Activated T-cell treated with anti-CD3 and anti-CD28 coated beads, Interleukin-2, amount 50 U/mL, for 4 hours (primary cell): ENCODE measurements around the gene BOLL. TPM values are rescaled to one million over a fixed set of nuclear protein-coding genes. Genes with fewer than 3 reads are reported as not detected.
"Not testable (repeated sequence)": the region's sequence is repeated elsewhere in the genome, so short reads cannot be mapped to it uniquely, and the experiment has no call there.

Source experiments
- ATAC-seq, 2 donors: fragments of 200-7000 bp; cut with Tn5 transposase; one replicate each; pipeline ENCODE4 v1.10.0; 2021
- DNase-seq: peaks from one replicate; pipeline ENCODE4 v3.0.0-alpha.2; 2020
- H3K27me3 Mint-ChIP-seq: one replicate; pipeline ENCODE4 v1.8.0; 2021; ENCODE audit warnings: low read depth, mixed read lengths
- H3K36me3 Mint-ChIP-seq: one replicate; pipeline ENCODE4 v1.8.0; 2022; ENCODE audit warnings: mixed read lengths; ENCODE audit not compliant: insufficient read depth
- H3K4me1 Mint-ChIP-seq: one replicate; pipeline ENCODE4 v1.8.0; 2021; ENCODE audit warnings: low read depth, mixed read lengths
- H3K4me3 Mint-ChIP-seq: one replicate; pipeline ENCODE4 v1.8.0; 2021; ENCODE audit warnings: mild to moderate bottlenecking, moderate library complexity, mixed read lengths
- H3K9me3 Mint-ChIP-seq: one replicate; pipeline ENCODE4 v1.8.0; 2021; ENCODE audit warnings: mixed read lengths
- total RNA-seq, 3 donors: library from RNA; stranded (reverse); gene quantifications; one replicate each; pipeline ENCODE4 v1.2.1, GENCODE V29; 2021

Gene BOLL, protein sequence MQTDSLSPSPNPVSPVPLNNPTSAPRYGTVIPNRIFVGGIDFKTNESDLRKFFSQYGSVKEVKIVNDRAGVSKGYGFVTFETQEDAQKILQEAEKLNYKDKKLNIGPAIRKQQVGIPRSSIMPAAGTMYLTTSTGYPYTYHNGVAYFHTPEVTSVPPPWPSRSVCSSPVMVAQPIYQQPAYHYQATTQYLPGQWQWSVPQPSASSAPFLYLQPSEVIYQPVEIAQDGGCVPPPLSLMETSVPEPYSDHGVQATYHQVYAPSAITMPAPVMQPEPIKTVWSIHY
- not detected for total RNA-seq

DNA sequence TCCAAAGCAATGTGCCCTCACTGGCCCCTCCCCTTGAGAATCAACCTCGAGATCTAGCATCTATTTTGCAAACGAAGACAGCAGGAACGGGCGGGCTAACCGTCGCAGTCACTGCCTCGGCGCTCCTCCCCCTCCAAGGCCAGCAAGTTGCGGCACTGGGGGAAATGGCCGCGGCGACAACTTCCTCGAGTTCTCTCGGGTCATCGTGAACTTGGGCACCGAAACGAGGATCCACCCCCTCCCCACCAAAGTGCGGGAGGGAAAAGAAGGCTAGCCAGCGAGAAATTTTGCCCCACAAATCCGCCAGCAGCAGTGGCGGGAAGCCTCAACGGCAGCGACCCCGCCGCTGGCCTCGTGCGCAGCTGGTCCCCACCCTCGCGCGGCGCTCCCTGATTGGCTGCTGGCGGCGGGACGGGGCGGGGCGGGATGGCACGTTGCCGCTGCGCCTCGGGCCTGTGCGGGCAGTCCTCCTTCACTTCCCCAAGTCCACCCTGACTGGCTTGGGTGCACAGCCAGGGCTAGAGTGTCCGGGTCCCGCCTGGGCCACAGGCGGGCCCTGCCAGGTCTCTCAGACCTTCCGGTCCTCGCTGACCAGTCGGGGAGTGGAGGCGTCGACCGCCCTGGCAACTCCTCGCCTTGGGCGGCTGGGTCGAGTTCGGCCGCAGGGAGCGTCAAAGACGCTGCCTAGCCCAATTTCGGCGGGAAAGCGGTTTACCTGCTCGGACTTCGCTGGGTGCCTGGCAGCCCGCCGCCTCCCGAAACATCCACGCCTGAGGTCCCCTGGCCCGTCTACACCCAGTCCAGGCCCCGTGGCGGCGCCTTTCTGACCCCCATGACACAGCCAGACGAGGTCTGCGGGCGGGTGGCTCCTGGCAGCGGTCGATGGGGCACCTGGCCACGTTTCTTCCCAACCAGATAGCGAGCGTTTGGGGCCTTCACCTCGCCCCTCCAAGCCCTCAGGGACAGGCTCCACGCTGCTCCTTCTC lies at the start of gene BOLL:
BOLL (minus strand) TSS at position 364 of the 986 bp plus-strand sequence. CDS start 3,469 bp downstream, outside the sequence.
- H3K4me1 Mint-ChIP-seq, result peaks cover 2% of the 10 kb centered on the region
- H3K36me3 Mint-ChIP-seq, result no peaks in the 10 kb centered on the region
- no peaks in the 10 kb centered on the region for H3K9me3 Mint-ChIP-seq
- peak; percentile 6 to 7 for ATAC-seq
- peaks cover 17% of the 10 kb centered on the region for H3K27me3 Mint-ChIP-seq
- no peak for DNase-seq
- peak within 1 kb of the TSS; percentile 76 for H3K4me3 Mint-ChIP-seq

DNA sequence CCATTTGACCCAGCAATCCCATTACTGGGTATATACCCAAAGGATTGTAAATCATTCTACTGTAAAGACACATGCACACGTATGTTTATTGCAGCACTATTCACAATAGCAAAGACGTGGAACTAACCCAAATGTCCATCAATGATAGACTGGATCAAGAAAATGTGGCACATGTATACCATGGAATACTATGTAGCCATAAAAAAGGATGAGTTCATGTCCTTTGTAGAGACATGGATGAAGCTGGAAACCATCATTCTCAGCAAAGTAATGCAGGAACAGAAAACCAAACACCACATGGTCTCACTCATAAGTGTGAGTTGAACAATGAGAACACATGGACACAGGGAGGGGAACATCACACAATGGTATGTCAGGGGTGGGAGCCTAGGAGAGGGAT lies 49.7 kb upstream of the BOLL start:
- DNase-seq, H3K36me3 Mint-ChIP-seq, H3K27me3 Mint-ChIP-seq, ATAC-seq, H3K4me3 Mint-ChIP-seq: not testable (repeated sequence)
- H3K9me3 Mint-ChIP-seq, result peaks cover 21% of the 10 kb centered on the region
- peaks cover 29% of the 10 kb centered on the region for H3K4me1 Mint-ChIP-seq

GRCh38 chr2:197828464-197829135 lies 43.5 kb upstream of the BOLL start:
- H3K4me1 Mint-ChIP-seq, result peaks cover 3% of the 10 kb centered on the region
- DNase-seq, result no peak
- peaks cover 15% of the 10 kb centered on the region for H3K9me3 Mint-ChIP-seq
- no peaks in the 10 kb centered on the region for H3K27me3 Mint-ChIP-seq
- no peaks in the 10 kb centered on the region for H3K36me3 Mint-ChIP-seq
- no peak overlapping the region for H3K4me3 Mint-ChIP-seq
- ATAC-seq, result no peak

DNA sequence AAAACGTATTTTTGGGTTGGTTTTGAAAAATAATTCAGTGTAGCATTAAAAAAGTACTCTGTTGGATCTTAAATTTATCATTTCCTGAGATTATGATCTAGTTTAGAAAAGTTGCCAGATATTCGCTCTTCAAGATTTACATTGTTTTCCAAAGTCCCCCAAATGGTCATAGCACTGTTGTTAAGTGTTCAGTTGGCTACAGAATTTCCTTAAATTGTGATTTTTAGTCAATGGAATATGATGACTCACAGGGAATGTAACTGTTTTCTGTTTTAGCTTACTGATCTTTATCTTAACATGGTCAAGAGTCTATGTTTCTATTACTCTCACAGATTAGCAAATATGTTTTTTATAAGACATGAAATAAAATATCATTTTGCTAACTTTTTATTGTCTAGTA lies 42.5 kb upstream of the BOLL start:
- ATAC-seq (no peak), DNase-seq (no peak)
- Mint-ChIP-seq H3K36me3 (peaks cover 2% of the 10 kb centered on the region), H3K27me3 (no peaks in the 10 kb centered on the region), H3K9me3 (peaks cover 15% of the 10 kb centered on the region), H3K4me1 (peaks cover 3% of the 10 kb centered on the region), H3K4me3 (no peak overlapping the region)

DNA sequence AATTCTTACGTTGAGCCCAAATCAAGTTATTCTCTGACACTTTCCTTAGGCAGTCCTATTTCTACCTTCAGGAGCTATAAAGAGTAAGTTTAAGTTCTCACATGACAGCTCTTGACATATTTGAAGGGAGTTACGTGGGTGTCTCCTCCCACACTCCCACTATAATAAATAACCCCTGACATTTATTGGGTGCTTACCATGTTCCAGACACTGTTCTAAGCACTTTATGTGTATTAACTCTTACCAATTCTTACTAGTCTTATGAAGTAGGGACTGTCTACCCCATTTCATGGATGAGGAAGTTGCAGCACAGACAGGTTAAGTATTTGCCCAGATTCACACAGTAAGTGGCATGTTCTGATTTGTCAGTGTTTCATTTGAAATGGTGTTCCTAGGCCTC lies 37.2 kb upstream of the BOLL start:
- no peaks in the 10 kb centered on the region for H3K27me3 Mint-ChIP-seq
- peaks cover 4% of the 10 kb centered on the region for H3K36me3 Mint-ChIP-seq
- ATAC-seq (no peak), DNase-seq (no peak)
- no peak overlapping the region for H3K4me3 Mint-ChIP-seq
- H3K4me1 Mint-ChIP-seq, result peaks cover 17% of the 10 kb centered on the region
- H3K9me3 Mint-ChIP-seq, result peaks cover 3% of the 10 kb centered on the region

GRCh38 chr2:197821550-197822289 lies 36.6 kb upstream of the BOLL start:
- Mint-ChIP-seq H3K27me3 (no peaks in the 10 kb centered on the region), H3K9me3 (peaks cover 3% of the 10 kb centered on the region), H3K4me3 (no peak overlapping the region), H3K36me3 (peaks cover 6% of the 10 kb centered on the region), H3K4me1 (peaks cover 17% of the 10 kb centered on the region)
- no peak for ATAC-seq
- DNase-seq, result no peak

- Mint-ChIP-seq H3K9me3 (no peaks in the 10 kb centered on the region), H3K27me3 (no peaks in the 10 kb centered on the region), H3K4me3 (peak overlapping the region; percentile 33), H3K36me3 (peaks cover 4% of the 10 kb centered on the region), H3K4me1 (peaks cover 36% of the 10 kb centered on the region)
- peak in 1 of 2 donors; percentile 26 for ATAC-seq
- DNase-seq, result no peak
Measured at GRCh38 chr2:197814526-197814925, 29.4 kb upstream of the BOLL start.

DNA sequence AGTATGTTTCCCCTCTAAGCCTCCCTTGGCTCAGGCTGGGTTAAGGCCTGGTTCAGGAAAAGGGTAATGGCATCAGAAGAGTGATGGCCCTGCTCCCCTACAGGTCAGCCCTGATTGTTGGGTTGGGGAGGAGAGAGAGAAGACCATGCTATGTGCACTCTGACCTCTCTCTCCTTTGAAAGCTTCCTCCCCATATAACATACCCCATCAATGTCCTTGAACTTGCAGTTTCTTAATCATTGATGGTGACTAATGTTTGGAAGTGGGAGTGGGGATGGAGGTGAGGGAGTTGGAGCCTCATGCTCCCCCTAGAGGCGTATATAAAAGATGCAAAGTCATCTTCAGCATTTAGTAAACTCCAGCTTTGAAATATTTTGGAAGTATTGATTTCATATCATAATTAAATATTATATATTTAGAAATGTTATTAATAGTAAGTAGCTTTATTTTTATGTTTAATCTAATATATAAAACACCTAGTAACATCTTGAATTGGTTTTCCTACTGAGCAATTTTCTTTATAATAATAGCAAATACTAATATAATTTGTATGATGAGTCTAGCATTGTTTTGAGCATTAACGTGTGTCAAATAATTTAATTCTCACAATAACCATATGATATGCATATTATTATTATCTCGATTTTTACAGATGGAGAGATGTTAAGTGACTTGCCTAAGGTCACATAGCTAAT lies 28.1 kb upstream of the BOLL start:
- H3K9me3 Mint-ChIP-seq, result no peaks in the 10 kb centered on the region
- H3K4me3 Mint-ChIP-seq, result no peak overlapping the region
- ATAC-seq (peak; percentile 57 to 66), DNase-seq (no peak)
- no peaks in the 10 kb centered on the region for H3K27me3 Mint-ChIP-seq
- H3K4me1 Mint-ChIP-seq, result peaks cover 42% of the 10 kb centered on the region
- H3K36me3 Mint-ChIP-seq, result peaks cover 4% of the 10 kb centered on the region

DNA sequence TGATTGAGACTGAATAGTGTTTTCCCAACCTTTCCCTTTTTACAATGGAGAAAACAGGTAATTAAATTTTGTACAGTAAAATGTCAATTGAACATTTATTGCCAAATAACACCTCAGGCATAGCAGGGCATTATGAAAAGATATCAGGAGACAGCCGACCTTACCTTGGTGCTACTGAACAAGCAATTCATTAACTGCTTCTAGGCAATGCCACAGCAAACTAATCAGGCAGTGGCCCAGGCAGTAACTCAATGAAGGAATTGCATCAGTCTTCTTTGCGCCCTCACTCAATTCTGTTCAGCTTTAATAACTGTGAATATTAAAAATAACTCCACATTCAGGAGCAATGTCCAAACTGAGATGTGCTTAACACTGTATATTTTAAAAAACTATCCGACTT lies 25.4 kb upstream of the BOLL start:
- H3K36me3 Mint-ChIP-seq, result peaks cover 1% of the 10 kb centered on the region
- no peaks in the 10 kb centered on the region for H3K9me3 Mint-ChIP-seq
- H3K27me3 Mint-ChIP-seq, result no peaks in the 10 kb centered on the region
- ATAC-seq, result no peak
- peaks cover 63% of the 10 kb centered on the region for H3K4me1 Mint-ChIP-seq
- H3K4me3 Mint-ChIP-seq, result no peak overlapping the region
- DNase-seq, result no peak

GRCh38 chr2:197810016-197810415 lies 24.9 kb upstream of the BOLL start:
- H3K27me3 Mint-ChIP-seq, result no peaks in the 10 kb centered on the region
- ATAC-seq (no peak), DNase-seq (no peak)
- no peak overlapping the region for H3K4me3 Mint-ChIP-seq
- H3K36me3 Mint-ChIP-seq, result no peaks in the 10 kb centered on the region
- peaks cover 64% of the 10 kb centered on the region for H3K4me1 Mint-ChIP-seq
- no peaks in the 10 kb centered on the region for H3K9me3 Mint-ChIP-seq

DNA sequence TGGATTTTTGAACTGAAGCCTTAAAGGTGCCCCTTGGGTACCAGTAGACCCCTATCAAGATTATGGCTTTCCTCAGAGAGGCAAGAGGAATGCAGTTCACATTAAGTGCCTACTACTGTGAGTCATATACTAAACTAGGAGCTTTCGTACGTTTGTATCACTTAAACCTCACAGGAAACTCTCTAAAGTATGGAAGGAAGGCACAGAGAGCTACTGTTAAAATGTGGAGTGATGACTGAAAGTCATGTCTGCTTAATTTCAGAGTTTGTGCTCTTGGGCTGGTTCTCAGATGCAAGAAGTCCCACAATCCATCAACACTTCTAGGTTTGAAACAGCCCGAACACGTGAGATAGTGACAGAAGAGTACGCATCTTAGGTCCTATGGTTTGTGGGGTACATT lies 23.9 kb upstream of the BOLL start:
- no peaks in the 10 kb centered on the region for H3K9me3 Mint-ChIP-seq
- H3K4me1 Mint-ChIP-seq, result peaks cover 60% of the 10 kb centered on the region
- H3K27me3 Mint-ChIP-seq, result no peaks in the 10 kb centered on the region
- DNase-seq, result no peak
- no peak for ATAC-seq
- no peaks in the 10 kb centered on the region for H3K36me3 Mint-ChIP-seq
- H3K4me3 Mint-ChIP-seq, result no peak overlapping the region

DNA sequence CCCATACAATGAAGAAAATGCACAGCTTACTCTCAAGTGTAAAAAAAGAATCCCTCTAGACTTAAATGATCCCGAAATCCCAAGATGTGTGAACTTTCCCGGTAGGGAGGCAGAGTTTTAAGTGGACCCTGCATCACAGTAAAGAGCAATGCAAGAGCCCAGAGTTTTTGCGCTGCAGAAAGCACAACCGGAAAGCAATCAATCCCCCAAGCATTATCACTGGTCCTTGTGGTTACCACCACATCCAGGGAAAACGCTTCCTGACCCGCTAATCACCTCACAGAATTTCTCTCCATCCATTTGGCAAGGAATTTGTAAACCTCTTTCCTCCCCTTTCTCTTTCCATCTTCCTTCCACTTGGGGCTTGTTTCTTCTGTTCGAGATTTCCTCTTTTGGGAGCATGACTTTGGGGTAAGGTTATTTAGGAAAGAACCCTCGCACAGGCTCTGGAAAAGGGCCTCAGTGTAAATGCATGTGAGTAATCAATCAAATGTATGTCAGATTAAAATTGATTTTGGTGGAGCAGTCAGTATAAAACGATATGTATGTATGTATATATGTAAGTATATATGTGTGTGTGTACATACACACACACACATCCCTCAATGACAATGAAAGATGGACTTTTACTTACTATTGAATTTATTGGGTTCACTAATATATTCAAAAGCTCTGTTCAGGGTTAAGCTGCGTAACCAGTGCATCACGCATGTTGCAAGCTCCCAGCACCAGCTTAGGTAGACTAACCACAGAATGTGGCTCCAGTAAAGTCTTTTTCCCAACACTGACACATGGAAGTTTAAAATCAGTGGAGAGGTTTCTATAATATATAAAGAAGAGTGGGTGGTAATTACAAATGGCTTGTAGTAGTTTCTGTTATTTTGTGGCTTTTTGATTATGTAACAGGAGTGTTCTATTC lies 20.9 kb upstream of the BOLL start:
- no peaks in the 10 kb centered on the region for H3K9me3 Mint-ChIP-seq
- H3K36me3 Mint-ChIP-seq, result no peaks in the 10 kb centered on the region
- H3K27me3 Mint-ChIP-seq, result no peaks in the 10 kb centered on the region
- ATAC-seq (no peak), DNase-seq (no peak)
- peak overlapping the region; percentile 86 for H3K4me3 Mint-ChIP-seq
- peaks cover 58% of the 10 kb centered on the region for H3K4me1 Mint-ChIP-seq
